Subcutaneous adipose tissue (tissue), 4 donors: Measurements from ENCODE around the gene MAGED4. TPM values are rescaled to one million over a fixed set of nuclear protein-coding genes. Genes with fewer than 3 reads are reported as not detected.
"Not testable (repeated sequence)": the region's sequence is repeated elsewhere in the genome, so short reads cannot be mapped to it uniquely, and the experiment has no call there.

Experiments used
- total RNA-seq, 4 donors: library from RNA; depleted of rRNA; stranded (reverse); fragments of >200 nt; gene quantifications; one replicate each; pipeline ENCODE4 v1.1.0, GENCODE V29; 2016
- TF ChIP-seq, protein P1 (sequence below): fragments of 450-650 bp; IDR thresholded peaks from one replicate; pipeline ENCODE4 v1.5.1; 2016; ENCODE audit warnings: low read depth, mild to moderate bottlenecking, control low read depth, antibody characterized with exemption, moderate library complexity

MAGED4 gene
- total RNA-seq: 1 to 10 TPM in 1 of 4 donors, not detected in 3; 5.4 TPM

DNA sequence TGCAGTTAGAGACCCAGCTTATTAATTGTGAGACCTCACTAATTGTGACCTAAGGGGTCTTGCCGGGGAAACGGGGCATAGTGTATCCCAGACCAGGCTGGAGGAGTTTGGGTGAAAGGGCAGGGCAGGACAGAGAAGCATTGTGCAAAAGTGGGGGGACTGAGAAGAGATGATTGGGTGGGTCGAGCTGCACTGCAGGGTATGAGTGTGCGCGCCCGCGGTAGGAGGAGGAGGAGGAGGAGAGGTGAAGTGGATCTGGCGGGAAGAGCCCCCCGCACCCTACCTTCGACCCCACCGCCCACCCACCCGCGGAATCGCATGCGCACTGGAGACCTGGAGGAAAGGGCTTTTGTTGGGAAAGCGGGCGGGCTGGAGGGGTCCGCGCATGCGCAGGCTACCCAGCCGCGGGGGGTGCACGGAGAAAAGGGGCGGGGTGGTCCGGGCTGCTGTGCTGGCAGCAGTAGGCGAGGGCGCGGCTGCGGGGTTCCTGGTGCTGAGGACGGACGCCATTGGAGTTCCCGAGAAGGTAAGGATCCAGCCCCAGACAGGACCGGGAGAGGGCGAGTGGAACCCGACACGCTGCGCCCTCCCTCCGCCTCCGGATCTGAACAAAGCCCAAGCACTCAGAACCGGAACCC lies at the start of gene MAGED4:
Gene MAGED4 (plus strand): TSS at position 449 of the 638 bp plus-strand sequence. CDS start 1,035 bp downstream, outside the sequence.
- TF ChIP-seq, protein P1, sequence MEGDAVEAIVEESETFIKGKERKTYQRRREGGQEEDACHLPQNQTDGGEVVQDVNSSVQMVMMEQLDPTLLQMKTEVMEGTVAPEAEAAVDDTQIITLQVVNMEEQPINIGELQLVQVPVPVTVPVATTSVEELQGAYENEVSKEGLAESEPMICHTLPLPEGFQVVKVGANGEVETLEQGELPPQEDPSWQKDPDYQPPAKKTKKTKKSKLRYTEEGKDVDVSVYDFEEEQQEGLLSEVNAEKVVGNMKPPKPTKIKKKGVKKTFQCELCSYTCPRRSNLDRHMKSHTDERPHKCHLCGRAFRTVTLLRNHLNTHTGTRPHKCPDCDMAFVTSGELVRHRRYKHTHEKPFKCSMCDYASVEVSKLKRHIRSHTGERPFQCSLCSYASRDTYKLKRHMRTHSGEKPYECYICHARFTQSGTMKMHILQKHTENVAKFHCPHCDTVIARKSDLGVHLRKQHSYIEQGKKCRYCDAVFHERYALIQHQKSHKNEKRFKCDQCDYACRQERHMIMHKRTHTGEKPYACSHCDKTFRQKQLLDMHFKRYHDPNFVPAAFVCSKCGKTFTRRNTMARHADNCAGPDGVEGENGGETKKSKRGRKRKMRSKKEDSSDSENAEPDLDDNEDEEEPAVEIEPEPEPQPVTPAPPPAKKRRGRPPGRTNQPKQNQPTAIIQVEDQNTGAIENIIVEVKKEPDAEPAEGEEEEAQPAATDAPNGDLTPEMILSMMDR: not testable (repeated sequence)

DNA sequence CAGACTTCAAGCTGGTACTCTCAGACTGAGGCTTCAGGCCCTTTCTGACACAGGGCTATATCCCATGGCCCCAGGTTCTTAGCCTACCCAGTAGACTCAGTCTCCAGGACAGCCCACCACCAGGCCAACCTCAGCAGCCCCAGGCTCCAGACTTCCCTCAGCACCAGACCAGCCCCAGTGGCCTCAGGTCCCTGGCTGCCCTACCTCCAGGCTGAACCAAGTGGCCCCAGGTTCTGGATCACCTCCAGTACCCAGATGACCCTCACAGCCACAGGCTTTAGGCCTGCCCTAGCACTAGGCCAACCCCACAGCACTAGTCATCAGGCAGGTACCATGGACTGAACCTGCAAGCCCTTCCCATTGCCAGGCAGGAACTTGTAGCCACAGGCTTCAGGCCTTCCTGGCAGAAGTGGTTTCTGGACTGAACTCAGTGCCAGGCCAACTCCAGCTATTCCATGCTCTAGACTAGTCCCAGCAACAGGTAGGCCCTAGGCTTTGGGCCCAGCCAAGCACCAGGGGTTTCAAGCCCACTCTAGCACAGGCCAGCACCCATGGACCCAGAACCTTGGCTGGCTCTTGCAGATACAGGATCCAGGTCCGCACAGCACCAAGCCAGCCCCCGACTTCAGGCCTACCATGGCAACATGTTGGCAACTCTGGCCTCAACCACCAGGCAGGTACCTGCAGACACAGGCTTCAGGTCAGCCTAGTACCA lies 45.7 kb upstream of the MAGED4 start:
- TF ChIP-seq, protein P1: no peak

DNA sequence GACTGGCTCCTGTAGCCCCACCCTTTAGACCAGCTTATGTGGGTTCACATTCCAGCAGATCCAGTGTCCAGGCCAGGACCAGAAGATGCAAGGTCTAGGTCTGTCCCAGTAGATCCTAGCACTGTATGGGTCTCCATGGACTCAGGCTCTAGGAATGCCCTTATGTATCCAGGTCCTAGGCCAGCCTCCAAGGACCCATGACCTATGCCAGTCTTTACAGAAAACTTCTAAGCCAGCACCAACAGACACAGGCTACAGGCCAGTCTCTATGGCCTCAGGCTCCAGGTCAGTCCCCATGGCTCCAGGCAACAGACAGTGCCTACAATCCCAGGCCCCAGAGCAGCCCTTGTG lies 45.2 kb upstream of the MAGED4 start:
- TF ChIP-seq, protein P1: no peak

GRCh38 chrX:52140020-52140419 lies 44.7 kb upstream of the MAGED4 start:
- TF ChIP-seq, protein P1: no peak

- TF ChIP-seq, protein P1: no peak
Measured at GRCh38 chrX:52166840-52167239, 17.8 kb upstream of the MAGED4 start.

GRCh38 chrX:52213276-52213675 lies 28.6 kb downstream of the MAGED4 start:
- TF ChIP-seq, protein P1: no peak

DNA sequence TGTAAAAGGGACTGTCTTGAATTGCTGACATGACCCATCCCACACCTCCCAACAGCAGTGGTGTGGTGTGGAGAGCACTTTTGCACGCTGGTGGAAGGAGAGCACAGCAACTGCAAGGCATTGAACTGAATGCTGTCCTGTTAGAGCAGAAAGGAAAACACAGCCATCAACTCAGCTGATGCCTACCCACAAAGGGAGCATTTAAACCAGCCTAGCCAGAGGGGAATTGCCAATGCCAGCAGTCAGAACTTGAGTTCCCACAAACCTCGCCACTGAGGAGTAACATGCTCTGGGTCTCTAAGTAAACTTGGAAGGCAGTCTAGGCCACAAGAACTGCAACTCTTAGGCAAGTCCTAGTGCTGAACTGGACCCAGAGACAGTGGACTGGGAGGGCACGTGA lies 31.9 kb downstream of the MAGED4 start:
- TF ChIP-seq, protein P1: no peak
